Upper lobe of right lung (tissue), 1 donor: ENCODE data around the gene ABHD2. TPM values are rescaled to one million over a fixed set of nuclear protein-coding genes. Genes with fewer than 3 reads are reported as not detected.
"Not testable (repeated sequence)": the region's sequence is repeated elsewhere in the genome, so short reads cannot be mapped to it uniquely, and the experiment has no call there.

Experiments used
- ATAC-seq: fragments of 200-7000 bp; cut with Tn5 transposase; one replicate; pipeline ENCODE4 v1.9.1; 2020; ENCODE audit warnings: mild to moderate bottlenecking, moderate library complexity
- DNase-seq: peaks from one replicate; pipeline ENCODE4 v3.0.0-alpha.2; 2020
- H3K27ac ChIP-seq: fragments of 200-600 bp; one replicate; pipeline ENCODE4 v1.8.0; 2022
- H3K27me3 ChIP-seq: fragments of 200-600 bp; one replicate; pipeline ENCODE4 v1.8.0; 2022; ENCODE audit warnings: mild to moderate bottlenecking
- H3K36me3 ChIP-seq: fragments of 200-600 bp; one replicate; pipeline ENCODE4 v1.8.0; 2022
- H3K4me1 ChIP-seq: fragments of 200-600 bp; one replicate; pipeline ENCODE4 v1.8.0; 2022
- H3K4me3 ChIP-seq: fragments of 200-600 bp; one replicate; pipeline ENCODE4 v1.8.0; 2022; ENCODE audit warnings: mild to moderate bottlenecking
- H3K9me3 ChIP-seq: fragments of 200-600 bp; one replicate; pipeline ENCODE4 v1.8.0; 2022
- intact Hi-C: fragments of 100-400 bp; cut with DNase I; formaldehyde crosslinking; loops from one replicate; pipeline ENCODE4 v1.11.0; 2022
- total RNA-seq: library from RNA; stranded (reverse); fragmentation: NEBNext Ultra II Directional; extraction: Animal tissue kit (Norgen Biotek cat#: 25700); gene quantifications from one replicate; pipeline ENCODE4 v1.2.1, GENCODE V29; 2021
- TF ChIP-seq, protein P1 (sequence below): fragments of 200-600 bp; IDR thresholded peaks from one replicate; pipeline ENCODE4 v1.8.0; 2022; ENCODE audit warnings: antibody characterized with exemption
- donor health status: DM: no; HTN: yes; CAD: no; lungs with severe emphysema.

The ABHD2 gene
- total RNA-seq, 1 donor from 2014 or later, result 182 TPM

DNA sequence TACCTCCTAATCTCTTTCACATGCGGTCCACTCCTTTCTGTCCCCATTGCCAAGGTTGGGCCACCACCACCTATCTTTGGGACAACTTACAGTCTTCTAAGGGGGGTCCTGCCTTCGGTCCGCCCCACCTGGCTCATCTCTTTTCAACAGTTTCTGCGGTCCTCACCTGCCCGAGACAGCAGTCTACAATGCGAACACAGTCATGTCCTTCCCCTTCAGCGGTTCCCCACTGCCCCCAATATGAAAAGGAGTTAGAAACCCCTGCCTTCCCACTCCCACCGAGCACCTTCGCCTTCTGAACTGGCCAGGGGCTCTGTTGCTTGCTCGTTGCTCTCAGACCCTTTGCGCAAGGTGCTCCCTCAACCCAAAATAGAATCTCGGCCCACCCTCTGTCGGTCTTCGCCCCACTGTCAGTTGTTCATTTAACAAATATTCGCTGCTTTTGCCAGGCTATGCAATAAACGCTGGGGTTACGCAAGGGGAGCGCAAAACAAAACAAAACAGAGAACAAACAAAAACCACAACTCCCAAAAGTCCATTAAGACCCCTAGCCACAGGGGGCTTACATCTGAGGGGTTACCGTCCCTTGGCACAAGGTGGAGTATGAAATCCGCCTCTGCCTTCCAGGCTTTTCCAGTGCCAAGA is 154.9 kb downstream of the ABHD2 start:
- TF ChIP-seq, protein P1, sequence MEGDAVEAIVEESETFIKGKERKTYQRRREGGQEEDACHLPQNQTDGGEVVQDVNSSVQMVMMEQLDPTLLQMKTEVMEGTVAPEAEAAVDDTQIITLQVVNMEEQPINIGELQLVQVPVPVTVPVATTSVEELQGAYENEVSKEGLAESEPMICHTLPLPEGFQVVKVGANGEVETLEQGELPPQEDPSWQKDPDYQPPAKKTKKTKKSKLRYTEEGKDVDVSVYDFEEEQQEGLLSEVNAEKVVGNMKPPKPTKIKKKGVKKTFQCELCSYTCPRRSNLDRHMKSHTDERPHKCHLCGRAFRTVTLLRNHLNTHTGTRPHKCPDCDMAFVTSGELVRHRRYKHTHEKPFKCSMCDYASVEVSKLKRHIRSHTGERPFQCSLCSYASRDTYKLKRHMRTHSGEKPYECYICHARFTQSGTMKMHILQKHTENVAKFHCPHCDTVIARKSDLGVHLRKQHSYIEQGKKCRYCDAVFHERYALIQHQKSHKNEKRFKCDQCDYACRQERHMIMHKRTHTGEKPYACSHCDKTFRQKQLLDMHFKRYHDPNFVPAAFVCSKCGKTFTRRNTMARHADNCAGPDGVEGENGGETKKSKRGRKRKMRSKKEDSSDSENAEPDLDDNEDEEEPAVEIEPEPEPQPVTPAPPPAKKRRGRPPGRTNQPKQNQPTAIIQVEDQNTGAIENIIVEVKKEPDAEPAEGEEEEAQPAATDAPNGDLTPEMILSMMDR, result no peak
- Histone ChIP-seq H3K4me1 (peaks cover 16% of the 10 kb centered on the region), H3K4me3 (peak overlapping the region; percentile 79), H3K9me3 (no peaks in the 10 kb centered on the region), H3K27me3 (no peaks in the 10 kb centered on the region), H3K36me3 (no peaks in the 10 kb centered on the region), H3K27ac (peak overlapping the region; percentile 67)
- ATAC-seq (no peak), DNase-seq (no peak)
- intact Hi-C loops, result no loop called here

DNA sequence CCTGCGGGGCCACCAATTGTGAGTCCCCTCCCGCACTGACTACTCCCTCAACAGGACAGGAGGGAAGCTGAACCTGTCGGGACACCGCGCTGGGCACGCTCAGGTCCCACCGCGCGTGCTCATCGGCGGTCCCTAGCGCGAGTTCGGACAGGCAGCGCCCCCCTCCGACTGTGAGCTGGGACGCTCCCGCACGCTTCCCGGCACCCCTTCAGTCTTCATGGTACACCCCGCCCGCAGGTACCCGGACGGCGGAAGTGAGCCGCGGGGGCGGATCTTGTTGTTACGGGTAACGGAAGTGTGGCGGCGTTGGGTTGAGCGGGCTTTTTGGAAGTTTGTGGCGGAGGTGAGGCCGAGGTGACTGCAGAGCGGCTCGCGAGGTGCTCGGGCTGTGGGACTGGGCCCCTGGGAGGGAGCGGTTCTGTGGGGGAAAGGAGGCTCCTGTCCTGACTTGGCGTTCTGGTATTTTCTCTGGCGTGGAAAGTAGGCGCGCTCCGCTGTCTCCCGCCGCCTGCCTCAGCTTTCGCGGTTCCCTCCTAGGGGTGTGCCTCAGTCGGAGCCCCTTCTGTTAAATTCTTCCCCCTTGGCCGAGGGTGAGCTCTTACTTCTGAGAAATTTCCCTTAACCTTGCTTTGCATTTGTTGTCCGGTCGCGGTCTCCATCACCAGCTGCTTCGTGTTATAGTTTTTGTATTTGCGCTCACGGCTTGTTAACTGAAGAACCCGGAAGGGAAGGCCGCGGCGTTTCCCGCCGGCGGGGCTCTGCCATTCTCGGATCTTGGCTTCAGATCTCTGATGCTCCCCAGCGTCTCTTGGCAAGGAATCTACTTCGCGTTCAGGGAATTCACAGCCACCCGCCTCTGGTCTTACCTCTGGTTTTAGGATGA is 155.7 kb downstream of the ABHD2 start, which contains the start of gene FANCI:
FANCI (plus strand) TSS at position 289 of the 883 bp plus-strand sequence. CDS start 3,669 bp downstream, outside the sequence.
- DNase-seq, result peak; percentile 99
- intact Hi-C loops, result no loop called here
- Histone ChIP-seq H3K27me3 (no peaks in the 10 kb centered on the region), H3K4me3 (peak within 1 kb of the TSS; percentile 79), H3K27ac (peak within 1 kb of the TSS; percentile 67), H3K36me3 (no peaks in the 10 kb centered on the region), H3K4me1 (peaks cover 16% of the 10 kb centered on the region), H3K9me3 (no peaks in the 10 kb centered on the region)
- peak; percentile 99 for ATAC-seq
- TF ChIP-seq, protein P1, result peak; percentile 60

DNA sequence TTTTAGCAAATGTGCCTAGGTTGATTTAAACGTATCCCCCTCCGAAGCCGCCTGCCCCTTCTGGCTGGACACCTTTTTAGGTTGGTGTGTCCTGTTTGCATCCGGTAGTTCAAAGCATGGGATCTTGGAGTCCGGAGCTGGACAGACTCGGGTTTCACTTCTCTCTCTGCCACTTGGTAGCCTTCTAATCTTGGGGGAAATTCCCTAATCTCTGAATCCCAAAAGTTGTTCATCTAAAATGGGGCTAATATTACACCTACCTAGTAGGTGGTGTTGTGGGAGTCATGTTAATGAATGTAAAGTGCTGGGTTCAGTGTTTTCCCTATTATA is 156.3 kb downstream of the ABHD2 start:
- no peaks in the 10 kb centered on the region for H3K36me3 ChIP-seq
- H3K9me3 ChIP-seq, result no peaks in the 10 kb centered on the region
- H3K4me3 ChIP-seq, result peak overlapping the region; percentile 79
- intact Hi-C loops, result no loop called here
- DNase-seq (no peak), ATAC-seq (no peak)
- TF ChIP-seq, protein P1, result no peak
- no peaks in the 10 kb centered on the region for H3K27me3 ChIP-seq
- H3K27ac ChIP-seq, result no peak overlapping the region
- peaks cover 16% of the 10 kb centered on the region for H3K4me1 ChIP-seq

DNA sequence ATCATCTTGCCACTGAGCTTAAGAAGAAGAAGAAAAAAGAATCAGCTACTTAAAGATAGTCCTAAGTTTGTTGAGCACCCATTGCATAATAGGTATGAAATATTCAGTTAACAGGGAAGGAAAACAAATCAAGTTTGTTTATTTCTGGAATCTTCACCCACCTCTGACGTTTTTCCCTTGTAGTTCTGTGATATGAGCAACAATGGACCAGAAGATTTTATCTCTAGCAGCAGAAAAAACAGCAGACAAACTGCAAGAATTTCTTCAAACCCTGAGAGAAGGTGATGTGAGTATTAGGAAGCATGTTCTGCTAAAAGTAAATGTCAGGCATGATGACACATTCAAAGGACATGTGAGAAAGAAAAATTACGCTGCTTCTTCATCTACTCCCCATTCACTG is 159.2 kb downstream of the ABHD2 start:
- intact Hi-C loops, result no loop called here
- Histone ChIP-seq H3K4me1 (peaks cover 16% of the 10 kb centered on the region), H3K9me3 (no peaks in the 10 kb centered on the region), H3K4me3 (no peak overlapping the region), H3K36me3 (no peaks in the 10 kb centered on the region), H3K27ac (no peak overlapping the region), H3K27me3 (no peaks in the 10 kb centered on the region)
- TF ChIP-seq, protein P1, result no peak
- no peak for ATAC-seq
- no peak for DNase-seq

DNA sequence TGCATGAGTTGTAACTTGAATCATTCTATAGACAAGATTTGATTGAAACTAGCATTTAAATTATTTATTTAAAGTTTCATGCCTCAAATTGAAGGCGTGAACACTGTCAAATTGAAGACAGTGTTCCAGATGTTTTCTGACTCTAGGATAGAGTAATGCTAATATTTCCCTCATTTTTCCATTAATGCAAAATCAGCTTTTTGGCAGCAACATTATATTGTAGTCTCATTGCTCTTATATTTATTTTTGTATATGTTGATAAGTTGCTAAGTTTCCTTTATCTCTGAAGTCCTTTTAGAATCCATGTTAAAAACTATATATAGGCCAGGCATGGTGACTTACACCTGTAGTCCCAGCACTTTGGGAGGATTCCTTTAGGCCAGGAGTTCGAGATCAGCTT is 160.3 kb downstream of the ABHD2 start:
- intact Hi-C loops, result no loop called here
- no peak for ATAC-seq
- Histone ChIP-seq H3K27ac (no peak overlapping the region), H3K36me3 (no peaks in the 10 kb centered on the region), H3K4me1 (peaks cover 10% of the 10 kb centered on the region), H3K4me3 (no peak overlapping the region), H3K27me3 (no peaks in the 10 kb centered on the region), H3K9me3 (no peaks in the 10 kb centered on the region)
- TF ChIP-seq, protein P1, result no peak
- no peak for DNase-seq

DNA sequence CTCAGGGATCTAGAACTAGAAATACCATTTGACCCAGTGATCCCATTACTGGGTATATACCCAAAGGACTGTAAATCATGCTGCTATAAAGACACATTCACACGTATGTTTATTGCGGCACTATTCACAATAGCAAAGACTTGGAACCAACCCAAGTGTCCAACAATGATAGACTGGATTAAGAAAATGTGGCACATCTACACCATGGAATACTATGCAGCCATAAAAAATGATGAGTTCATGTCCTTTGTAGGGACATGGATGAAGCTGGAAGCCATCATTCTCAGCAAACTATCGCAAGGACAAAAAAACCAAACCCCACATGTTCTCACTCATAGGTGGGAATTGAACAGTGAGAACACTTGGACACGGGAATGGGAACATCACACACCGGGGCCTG is 161.9 kb downstream of the ABHD2 start:
- DNase-seq, H3K27me3 ChIP-seq, H3K4me3 ChIP-seq, H3K27ac ChIP-seq, ATAC-seq, H3K36me3 ChIP-seq, H3K4me1 ChIP-seq, H3K9me3 ChIP-seq, intact Hi-C loops: not testable (repeated sequence)
